ENCODE data around the gene PLCXD3. TPM values are rescaled to one million over a fixed set of nuclear protein-coding genes. Genes with fewer than 3 reads are reported as not detected.

The PLCXD3 gene
- total and polyA plus RNA-seq, 2 of the 4 experiments (the other 2 are of a cell fraction), result under 0.01 to 0.02 TPM

DNA sequence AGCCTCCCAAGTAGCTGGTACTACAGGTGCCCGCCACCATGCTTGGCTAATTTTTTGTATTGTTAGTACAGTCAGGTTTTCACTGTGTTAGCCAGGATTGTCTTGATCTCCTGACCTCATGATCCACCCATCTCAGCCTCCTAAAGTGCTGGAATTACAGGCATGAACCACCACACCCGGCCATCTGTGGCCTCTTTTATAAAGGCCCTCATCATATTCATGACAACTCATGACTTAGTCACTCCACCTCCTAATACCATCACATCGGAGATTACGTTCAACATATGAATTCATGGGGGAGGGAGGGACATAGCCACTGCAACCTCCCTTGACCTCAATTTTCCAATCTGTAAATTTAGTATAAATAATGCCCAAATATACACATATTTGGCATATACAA, 27.2 kb upstream of the PLCXD3 start:
- H4K20me1 ChIP-seq (ENCODE audit: insufficient read depth, low read length), result no peaks in the 10 kb centered on the region
- no peak for DNase-seq
- no peak overlapping the region for H2BK15ac ChIP-seq (ENCODE audit: low read depth, low read length)

More for the DNA sequence above, 27.2 kb upstream of the PLCXD3 start:
- no peak overlapping the region for H3K23ac ChIP-seq (ENCODE audit: low read depth, low read length)
- intact Hi-C loops (cut with micrococcal nuclease), result no loop called here
- BruUV-seq (replicated peaks), result no TSS peak
- H4K5ac ChIP-seq (ENCODE audit: low read depth, low read length), result no peak overlapping the region
- H3K27me3 ChIP-seq (ENCODE audit: control insufficient read depth, insufficient read depth, low read length), result no peaks in the 10 kb centered on the region
- no peak overlapping the region for H3K56ac ChIP-seq (ENCODE audit: extremely low read depth, insufficient read depth, low read length)
- no peak overlapping the region for H2BK120ac ChIP-seq (ENCODE audit: low read depth, low read length)
- ChIA-PET CTCF (no interaction called here), POLR2A (ENCODE audit: unreplicated experiment) (no interaction called here)
- H2AFZ ChIP-seq (replicated peaks; ENCODE audit: low read length, poor library complexity), result no peak overlapping the region
- no peak overlapping the region for H3K27ac ChIP-seq (ENCODE audit: insufficient read depth, low read length)
- no peaks in the 10 kb centered on the region for H3K79me1 ChIP-seq (ENCODE audit: low read depth in 1 of 2, low read length in 2 of 2)
- H3K4me2 ChIP-seq (ENCODE audit: low read depth, low read length), result no peak overlapping the region
- no peak overlapping the region for H3K9ac ChIP-seq (ENCODE audit: low read depth, low read length)
- dilution Hi-C loops (cut with HindIII; ENCODE audit: low sequenced_read_pairs, unreplicated experiment), result no loop called here
- H3K18ac ChIP-seq (ENCODE audit: low read depth, low read length), result no peak overlapping the region
- in situ Hi-C loops (cut with MboI; ENCODE audit: low sequenced_read_pairs), result no loop called here
- H4K8ac ChIP-seq (ENCODE audit: low read depth in 2 of 2, low read length in 2 of 2), result no peak overlapping the region
- no peak overlapping the region for H2AK9ac ChIP-seq (replicated peaks; ENCODE audit: low read depth, low read length, poor library complexity)
- H2BK20ac ChIP-seq (ENCODE audit: low read depth, low read length), result no peak overlapping the region
- TF ChIP-seq SMC3 (IDR thresholded peaks at IDR 0.05; ENCODE audit: low read depth, low read length) (no peak), RCOR1 (IDR thresholded peaks at IDR 0.05; ENCODE audit: insufficient replicate concordance, low read length) (no peak), BHLHE40 (IDR thresholded peaks at IDR 0.05; ENCODE audit: low read depth, low read length) (no peak), RAD21 (IDR thresholded peaks at IDR 0.05; ENCODE audit: low read length) (no peak), USF2 (IDR thresholded peaks at IDR 0.05; ENCODE audit: low read depth, low read length) (no peak), MAZ (IDR thresholded peaks at IDR 0.05; ENCODE audit: borderline replicate concordance, low read depth, low read length) (no peak), CHD1 (IDR thresholded peaks at IDR 0.05; ENCODE audit: low read depth, low read length) (no peak), MXI1 (IDR thresholded peaks at IDR 0.05; ENCODE audit: borderline replicate concordance, low read depth, low read length) (no peak)
- TF ChIP-seq, protein P1, sequence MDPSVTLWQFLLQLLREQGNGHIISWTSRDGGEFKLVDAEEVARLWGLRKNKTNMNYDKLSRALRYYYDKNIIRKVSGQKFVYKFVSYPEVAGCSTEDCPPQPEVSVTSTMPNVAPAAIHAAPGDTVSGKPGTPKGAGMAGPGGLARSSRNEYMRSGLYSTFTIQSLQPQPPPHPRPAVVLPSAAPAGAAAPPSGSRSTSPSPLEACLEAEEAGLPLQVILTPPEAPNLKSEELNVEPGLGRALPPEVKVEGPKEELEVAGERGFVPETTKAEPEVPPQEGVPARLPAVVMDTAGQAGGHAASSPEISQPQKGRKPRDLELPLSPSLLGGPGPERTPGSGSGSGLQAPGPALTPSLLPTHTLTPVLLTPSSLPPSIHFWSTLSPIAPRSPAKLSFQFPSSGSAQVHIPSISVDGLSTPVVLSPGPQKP (IDR thresholded peaks at IDR 0.05; ENCODE audit: borderline replicate concordance, low read depth, low read length), result no peak
- TF ChIP-seq, protein P2, sequence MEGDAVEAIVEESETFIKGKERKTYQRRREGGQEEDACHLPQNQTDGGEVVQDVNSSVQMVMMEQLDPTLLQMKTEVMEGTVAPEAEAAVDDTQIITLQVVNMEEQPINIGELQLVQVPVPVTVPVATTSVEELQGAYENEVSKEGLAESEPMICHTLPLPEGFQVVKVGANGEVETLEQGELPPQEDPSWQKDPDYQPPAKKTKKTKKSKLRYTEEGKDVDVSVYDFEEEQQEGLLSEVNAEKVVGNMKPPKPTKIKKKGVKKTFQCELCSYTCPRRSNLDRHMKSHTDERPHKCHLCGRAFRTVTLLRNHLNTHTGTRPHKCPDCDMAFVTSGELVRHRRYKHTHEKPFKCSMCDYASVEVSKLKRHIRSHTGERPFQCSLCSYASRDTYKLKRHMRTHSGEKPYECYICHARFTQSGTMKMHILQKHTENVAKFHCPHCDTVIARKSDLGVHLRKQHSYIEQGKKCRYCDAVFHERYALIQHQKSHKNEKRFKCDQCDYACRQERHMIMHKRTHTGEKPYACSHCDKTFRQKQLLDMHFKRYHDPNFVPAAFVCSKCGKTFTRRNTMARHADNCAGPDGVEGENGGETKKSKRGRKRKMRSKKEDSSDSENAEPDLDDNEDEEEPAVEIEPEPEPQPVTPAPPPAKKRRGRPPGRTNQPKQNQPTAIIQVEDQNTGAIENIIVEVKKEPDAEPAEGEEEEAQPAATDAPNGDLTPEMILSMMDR (conservative IDR thresholded peaks at IDR 0.05; ENCODE audit: low read depth, low read length), result no peak
- H2BK5ac ChIP-seq (ENCODE audit: low read depth, low read length, poor library complexity, severe bottlenecking), result no peak overlapping the region
- no peak overlapping the region for H4K91ac ChIP-seq (ENCODE audit: insufficient read depth, low read depth, low read length)
- H3K9me1 ChIP-seq (ENCODE audit: insufficient read depth, low read length), result no peaks in the 10 kb centered on the region
- no peak overlapping the region for H2AK5ac ChIP-seq (ENCODE audit: low read depth, low read length)
- H3K4ac ChIP-seq (ENCODE audit: low read depth, low read length), result no peak overlapping the region
- ATAC-seq (ENCODE audit: low read depth), result no peak
- H3K4me3 ChIP-seq (ENCODE audit: insufficient read depth, low read depth, low read length), result no peak overlapping the region
- WGBS, 2 experiments (ENCODE audit: extremely low coverage in 2 of 2, insufficient read length in 1 of 2), result no CpG with 5 or more reads among the region's 4 CpGs
- H3K4me1 ChIP-seq (ENCODE audit: control insufficient read depth, insufficient read depth, low read length), result no peaks in the 10 kb centered on the region
- H3K36me3 ChIP-seq (ENCODE audit: control insufficient read depth, insufficient read depth, low read length), result no peaks in the 10 kb centered on the region
- H3K9me3 ChIP-seq (ENCODE audit: control insufficient read depth, insufficient read depth, low read length), result no peaks in the 10 kb centered on the region
- H3K14ac ChIP-seq (replicated peaks; ENCODE audit: low read depth, low read length), result no peak overlapping the region

Measured in IMR-90 (cell line).